Common myeloid progenitor, CD34-positive (primary cell): Measurements from ENCODE around the gene PTPRK.

ENCODE experiments used
- CTCF ChIA-PET: fragments of 350-600 bp; sonication (Branson Sonifier 250); formaldehyde crosslinking; loops from one replicate; lab custom pipeline; 2021; ENCODE audit warnings: antibody characterized with exemption; lab: Charles Lee
- POLR2A ChIA-PET: fragments of 350-600 bp; sonication (Branson Sonifier 250); formaldehyde crosslinking; loops from one replicate; lab custom pipeline; 2021; ENCODE audit warnings: antibody characterized with exemption; lab: Charles Lee
- DNase-seq, 3 donors: peaks; one replicate each; pipeline versions ENCODE4 v3.0.0 to v3.0.0-alpha.2; 2013
- H3K27ac ChIP-seq, 2 experiments: 1 replicate in 1 of 2; 2 replicates in 1 of 2; pipeline ENCODE4 v1.7.0; 2013; ENCODE audit warnings: inconsistent platforms in 2 of 2, low read length in 2 of 2, mild to moderate bottlenecking in 2 of 2, low read depth in 1 of 2, moderate library complexity in 1 of 2; ENCODE audit not compliant: severe bottlenecking in 2 of 2, insufficient read depth in 1 of 2, poor library complexity in 1 of 2
- H3K27me3 ChIP-seq, 5 experiments: replicated peaks in 2 of 5; 1 replicate in 3 of 5; 2 replicates in 2 of 5; pipeline versions ENCODE4 v1.6.1 to v1.7.0; 2013; ENCODE audit warnings: low read length in 4 of 5, mild to moderate bottlenecking in 2 of 5, moderate library complexity in 2 of 5, inconsistent platforms in 1 of 5; ENCODE audit not compliant: insufficient read depth in 5 of 5, control insufficient read depth in 4 of 5
- H3K36me3 ChIP-seq, 4 experiments: 1 replicate in 2 of 4; 2 replicates in 2 of 4; pipeline versions ENCODE4 v1.6.1 to v1.7.0; 2013; ENCODE audit warnings: low read length in 3 of 4, control low read depth in 1 of 4, mild to moderate bottlenecking in 1 of 4; ENCODE audit not compliant: control insufficient read depth in 4 of 4, insufficient read depth in 4 of 4
- H3K4me1 ChIP-seq, 4 experiments: 1 replicate in 3 of 4; 2 replicates in 1 of 4; pipeline versions ENCODE4 v1.6.1 to v1.7.1; 2013; ENCODE audit warnings: low read length in 3 of 4, mild to moderate bottlenecking in 3 of 4, control low read depth in 1 of 4, inconsistent platforms in 1 of 4, moderate library complexity in 1 of 4; ENCODE audit not compliant: control insufficient read depth in 4 of 4, insufficient read depth in 4 of 4; ENCODE audit errors: control extremely low read depth in 1 of 4
- H3K4me3 ChIP-seq, 7 experiments: 1 replicate in 4 of 7; 2 replicates in 3 of 7; pipeline versions ENCODE4 v1.5.1 to v1.7.0; 2013; ENCODE audit warnings: mild to moderate bottlenecking in 7 of 7, low read length in 6 of 7, moderate library complexity in 6 of 7, inconsistent platforms in 2 of 7, low read depth in 2 of 7, control low read depth in 1 of 7; ENCODE audit not compliant: insufficient read depth in 4 of 7, control insufficient read depth in 1 of 7; ENCODE audit errors: extremely low read depth in 1 of 7
- H3K9me3 ChIP-seq, 5 experiments: 1 replicate in 4 of 5; 2 replicates in 1 of 5; pipeline versions ENCODE4 v1.6.1 to v1.7.1; 2013; ENCODE audit warnings: low read length in 4 of 5, mild to moderate bottlenecking in 2 of 5, inconsistent platforms in 1 of 5, low read depth in 1 of 5, moderate library complexity in 1 of 5; ENCODE audit not compliant: control insufficient read depth in 4 of 5, insufficient read depth in 2 of 5; ENCODE audit errors: control extremely low read depth in 1 of 5
- WGBS: methylation state at CpG from one replicate; pipeline ENCODE4 v1.1.5; 2013; ENCODE audit not compliant: insufficient coverage; 5-methylcytosine and 5-hydroxymethylcytosine counted together

Gene PTPRK

GRCh38 chr6:128499079-128499731 is 21.2 kb downstream of the PTPRK start:
- Histone ChIP-seq H3K9me3 (no peaks in the 10 kb centered on the region), H3K27ac (no peak overlapping the region), H3K27me3 (peaks cover 0 to 1% (median 0%) of the 10 kb centered on the region in 5 experiments), H3K36me3 (no peaks in the 10 kb centered on the region), H3K4me3 (no peak overlapping the region), H3K4me1 (no peaks in the 10 kb centered on the region)
- no CpG with 5 or more reads among the region's 4 CpGs for WGBS
- CTCF ChIA-PET, result no interaction called here
- POLR2A ChIA-PET, result no interaction called here
- DNase-seq, result no peak

DNA sequence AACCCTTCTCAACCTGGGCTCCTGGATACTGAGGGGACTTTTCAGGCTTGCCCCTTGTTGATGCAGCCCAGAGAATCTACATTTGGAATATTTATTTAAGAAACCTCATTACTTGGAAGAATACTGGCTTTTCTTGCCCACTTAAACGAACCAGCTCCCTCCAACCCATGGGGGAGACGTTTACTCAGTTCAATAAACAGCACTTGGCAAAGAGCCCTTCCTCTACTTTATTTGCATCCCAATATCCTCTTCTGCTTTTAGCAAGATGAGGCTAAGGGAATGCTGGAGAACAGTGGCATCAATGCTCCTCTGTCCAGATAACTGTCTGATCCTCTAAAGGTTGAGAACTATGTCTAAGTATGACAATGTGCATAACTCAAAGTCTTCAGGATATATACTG is 22.2 kb downstream of the PTPRK start:
- ChIA-PET POLR2A (no interaction called here), CTCF (no interaction called here)
- WGBS, result no CpG with 5 or more reads among the region's 2 CpGs
- Histone ChIP-seq H3K36me3 (no peaks in the 10 kb centered on the region), H3K9me3 (no peaks in the 10 kb centered on the region), H3K27me3 (peaks cover 0 to 1% (median 0%) of the 10 kb centered on the region in 5 experiments), H3K4me3 (no peak overlapping the region), H3K4me1 (no peaks in the 10 kb centered on the region), H3K27ac (no peak overlapping the region)
- DNase-seq, result no peak

DNA sequence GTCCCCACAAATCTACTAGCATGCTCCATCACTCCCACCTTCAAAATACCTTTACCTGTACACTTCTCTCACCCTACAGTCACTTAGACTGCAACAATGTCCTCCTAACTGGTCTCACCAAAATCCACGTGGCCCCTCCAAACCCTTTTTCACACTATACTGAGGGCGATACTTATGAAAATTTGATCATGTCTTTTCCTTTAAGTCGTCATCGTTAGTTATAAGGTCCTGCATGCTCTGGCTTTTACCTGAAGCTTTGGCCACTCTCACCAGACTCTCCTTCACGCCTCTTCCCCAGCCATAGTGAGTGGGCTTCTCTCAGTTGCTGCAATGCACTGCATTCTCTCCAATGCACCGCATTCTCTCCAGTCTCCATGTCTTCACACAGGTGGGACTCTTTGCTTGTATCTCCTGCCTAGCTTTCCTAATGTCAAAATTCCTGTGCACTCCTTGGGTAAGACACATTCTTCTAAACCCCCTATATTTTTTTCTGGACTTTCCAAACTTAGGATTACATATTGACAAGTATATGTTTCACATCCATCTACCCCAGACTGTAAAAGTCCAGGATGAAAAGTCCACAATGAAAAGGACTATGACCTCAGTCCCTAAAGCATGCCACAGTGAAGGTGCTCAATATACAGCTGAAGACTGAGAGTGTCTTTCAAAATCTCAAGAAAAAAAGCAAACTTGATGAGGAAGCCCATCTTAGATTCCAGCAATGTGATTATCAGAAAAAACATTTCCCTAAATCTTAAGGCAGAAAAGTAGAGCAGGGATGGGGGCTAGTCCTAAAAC is 24.7 kb downstream of the PTPRK start:
- Histone ChIP-seq H3K9me3 (no peaks in the 10 kb centered on the region), H3K27me3 (peaks cover 0 to 1% (median 0%) of the 10 kb centered on the region in 5 experiments), H3K4me1 (no peaks in the 10 kb centered on the region), H3K4me3 (no peak overlapping the region), H3K36me3 (no peaks in the 10 kb centered on the region), H3K27ac (no peak overlapping the region)
- no peak for DNase-seq
- ChIA-PET POLR2A (no interaction called here), CTCF (no interaction called here)
- WGBS, result 98% methylated on average over 6 of the region's 6 CpGs

DNA sequence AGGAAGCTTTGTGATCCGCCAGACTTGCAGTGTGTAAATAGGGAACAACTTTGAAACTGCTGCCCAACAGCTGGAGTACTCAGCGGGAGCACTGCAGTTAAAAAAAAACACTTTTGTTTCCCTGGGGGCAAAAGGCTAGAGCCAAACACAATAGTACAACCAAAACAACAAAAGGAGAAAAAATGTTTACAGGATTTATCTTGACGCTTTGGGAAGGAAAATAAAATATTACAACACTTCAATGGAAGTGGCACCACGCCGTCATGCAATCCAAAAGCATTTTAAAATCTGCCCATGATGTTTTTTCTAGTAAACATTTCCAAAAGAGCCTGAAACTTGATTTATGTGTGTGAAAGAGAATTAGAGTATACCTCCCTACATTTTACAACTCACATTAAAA is 26.0 kb downstream of the PTPRK start:
- POLR2A ChIA-PET, result no interaction called here
- no peaks in the 10 kb centered on the region for H3K9me3 ChIP-seq
- CTCF ChIA-PET, result interaction anchor here (0.8 kb wide), 1 partner anchor 9 kb away, joined by 3 read pairs; no protein-coding TSS in a partner anchor
- 100% methylated on average over 1 of the region's 5 CpGs for WGBS
- no peak overlapping the region for H3K27ac ChIP-seq
- no peak for DNase-seq
- no peak overlapping the region for H3K4me3 ChIP-seq
- H3K36me3 ChIP-seq, result no peaks in the 10 kb centered on the region
- H3K27me3 ChIP-seq, result peaks cover 0 to 1% (median 0%) of the 10 kb centered on the region in 5 experiments
- no peaks in the 10 kb centered on the region for H3K4me1 ChIP-seq

- no peaks in the 10 kb centered on the region for H3K4me1 ChIP-seq
- WGBS, result 100% methylated on average over 1 of the region's 4 CpGs
- no peak overlapping the region for H3K4me3 ChIP-seq
- H3K27ac ChIP-seq, result no peak overlapping the region
- H3K27me3 ChIP-seq, result peaks cover 0 to 1% (median 0%) of the 10 kb centered on the region in 5 experiments
- POLR2A ChIA-PET, result no interaction called here
- no peaks in the 10 kb centered on the region for H3K36me3 ChIP-seq
- DNase-seq, result no peak
- CTCF ChIA-PET, result interaction anchor here (0.8 kb wide), 1 partner anchor 8 kb away, joined by 3 read pairs; no protein-coding TSS in a partner anchor
- no peaks in the 10 kb centered on the region for H3K9me3 ChIP-seq
These were observed 26.5 kb downstream of the PTPRK start for GRCh38 chr6:128493877-128494276.

GRCh38 chr6:128492386-128492785 is 28.0 kb downstream of the PTPRK start:
- no peak for DNase-seq
- WGBS, result 100% methylated on average over 1 of the region's 2 CpGs
- CTCF ChIA-PET, result no interaction called here

DNA sequence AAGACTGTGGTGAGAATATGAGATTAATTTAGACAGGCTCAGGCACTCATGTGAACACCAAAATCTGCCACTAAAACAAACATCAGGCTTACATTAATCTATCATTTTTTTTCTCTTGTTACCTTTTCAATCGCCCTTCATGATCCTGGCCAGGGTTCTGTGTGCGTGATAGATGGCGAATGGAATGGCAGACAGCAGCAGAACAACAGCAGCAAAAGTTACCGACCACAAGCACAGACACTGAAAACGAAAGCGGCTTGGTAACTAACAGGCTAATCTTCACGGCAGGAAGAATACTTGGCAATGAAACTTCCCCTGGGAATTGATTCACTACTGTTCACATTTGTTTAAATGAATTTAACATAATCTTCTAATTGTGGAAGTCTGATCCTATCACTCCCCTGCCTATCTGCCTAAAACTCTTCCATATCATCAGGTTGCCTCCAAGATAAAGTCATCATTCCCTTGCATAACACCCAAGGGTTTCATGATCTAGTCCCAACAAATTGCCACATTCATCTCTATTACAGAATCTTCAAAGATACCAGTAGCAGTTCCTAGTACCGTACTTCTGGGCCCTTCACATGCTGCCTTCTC is 28.7 kb downstream of the PTPRK start:
- Histone ChIP-seq H3K4me3 (peak overlapping the region in 2 of 7 experiments; percentile 19 to 25), H3K36me3 (no peaks in the 10 kb centered on the region), H3K27me3 (peaks cover 0 to 1% (median 0%) of the 10 kb centered on the region in 5 experiments), H3K9me3 (no peaks in the 10 kb centered on the region), H3K4me1 (no peaks in the 10 kb centered on the region), H3K27ac (no peak overlapping the region)
- POLR2A ChIA-PET, result no interaction called here
- CTCF ChIA-PET, result no interaction called here
- peak in 2 of 3 donors; percentile 19 to 30 for DNase-seq
- WGBS, result 85% methylated on average over 8 of the region's 8 CpGs

More at GRCh38 chr6:128492386-128492785, 28.0 kb downstream of the PTPRK start:
- no peaks in the 10 kb centered on the region for H3K9me3 ChIP-seq
- POLR2A ChIA-PET, result no interaction called here
- H3K4me3 ChIP-seq, result no peak overlapping the region
- no peaks in the 10 kb centered on the region for H3K4me1 ChIP-seq
- no peak overlapping the region for H3K27ac ChIP-seq
- H3K27me3 ChIP-seq, result peaks cover 0 to 1% (median 0%) of the 10 kb centered on the region in 5 experiments
- no peaks in the 10 kb centered on the region for H3K36me3 ChIP-seq
